ENCODE measurements around the gene HAUS2. TPM values are rescaled to one million over a fixed set of nuclear protein-coding genes. Genes with fewer than 3 reads are reported as not detected.

The HAUS2 gene
- total RNA-seq, 1 experiment from 2014 or later: 39.8 TPM

DNA sequence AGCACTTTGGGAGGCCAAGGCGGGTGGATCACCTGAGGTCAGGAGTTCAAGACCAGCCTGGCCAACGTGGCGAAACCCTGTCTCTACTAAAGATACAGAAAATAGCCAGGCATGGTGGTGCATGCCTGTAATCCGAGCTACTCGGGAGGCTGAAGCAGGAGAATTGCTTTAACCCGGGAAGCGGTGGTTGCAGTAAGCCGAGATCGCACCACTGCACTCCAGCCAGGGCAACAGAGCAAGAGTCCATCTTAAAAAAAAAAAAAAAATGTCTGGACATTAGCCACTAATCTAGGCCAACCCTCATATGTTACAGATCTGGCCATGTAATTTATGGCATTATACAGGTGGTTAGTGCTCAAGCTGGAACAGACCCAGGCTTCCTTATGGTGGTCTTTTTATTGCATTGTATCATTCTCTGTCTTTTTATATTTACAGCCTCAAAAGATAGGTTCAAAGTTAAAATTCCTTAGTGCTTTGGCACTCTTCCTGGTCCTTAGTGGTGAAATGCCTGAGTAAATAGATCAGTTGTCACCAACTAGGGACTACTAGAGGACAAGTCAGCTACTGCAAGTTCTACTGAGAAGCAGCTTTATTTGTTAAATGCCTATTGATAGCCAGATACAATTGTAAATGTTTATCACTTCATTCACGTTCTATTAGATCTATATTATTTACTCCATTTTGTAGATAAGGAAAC lies 42.7 kb downstream of the HAUS2 start (continued):
- TF ChIP-seq ZNF274 (IDR thresholded peaks at IDR 0.05; ENCODE audit: low read depth, low read length) (no peak), CBX3 (IDR thresholded peaks at IDR 0.05; ENCODE audit: low read depth) (no peak)

DNA sequence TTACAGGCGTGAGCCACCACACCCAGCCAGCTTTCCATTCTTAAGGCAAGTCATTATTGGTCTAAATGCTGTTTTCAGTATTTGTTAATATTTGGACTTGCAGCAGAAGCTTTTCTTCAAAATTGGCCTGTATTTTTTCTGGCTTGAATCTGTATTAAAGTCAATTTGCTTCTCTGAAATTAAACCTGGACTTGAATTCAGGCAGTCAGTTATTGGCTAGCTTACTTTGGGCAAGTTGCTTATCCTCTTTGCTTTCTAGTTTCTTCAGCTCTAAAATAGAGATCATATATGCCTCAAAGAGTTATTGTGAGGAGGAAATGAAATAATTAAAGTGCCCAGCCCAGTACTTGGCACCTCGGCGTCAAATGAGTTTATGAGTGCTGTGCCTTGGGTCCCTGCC lies 44.1 kb downstream of the HAUS2 start:
- no peak for TF ChIP-seq CEBPB (IDR thresholded peaks at IDR 0.05; ENCODE audit: low read depth)
- TF ChIP-seq SRF (IDR thresholded peaks at IDR 0.05; ENCODE audit: low read depth): no peak
- TF ChIP-seq ZNF274 (IDR thresholded peaks at IDR 0.05; ENCODE audit: low read depth, low read length): no peak
- TF ChIP-seq CBX3 (IDR thresholded peaks at IDR 0.05; ENCODE audit: low read depth): no peak
- TF ChIP-seq POLR2AphosphoS5 (IDR thresholded peaks at IDR 0.05; ENCODE audit: low read depth, low read length): no peak
- TF ChIP-seq EZH2 (IDR thresholded peaks at IDR 0.05): no peak
- TF ChIP-seq, protein P1, sequence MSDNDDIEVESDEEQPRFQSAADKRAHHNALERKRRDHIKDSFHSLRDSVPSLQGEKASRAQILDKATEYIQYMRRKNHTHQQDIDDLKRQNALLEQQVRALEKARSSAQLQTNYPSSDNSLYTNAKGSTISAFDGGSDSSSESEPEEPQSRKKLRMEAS (IDR thresholded peaks at IDR 0.05): no peak
- no peak for TF ChIP-seq TCF7L2 (IDR thresholded peaks at IDR 0.05; ENCODE audit: borderline replicate concordance, extremely low read depth, insufficient read depth, insufficient read length)
- TF ChIP-seq SIN3A (IDR thresholded peaks at IDR 0.05; ENCODE audit: low read depth): no peak
- TF ChIP-seq, protein P2, sequence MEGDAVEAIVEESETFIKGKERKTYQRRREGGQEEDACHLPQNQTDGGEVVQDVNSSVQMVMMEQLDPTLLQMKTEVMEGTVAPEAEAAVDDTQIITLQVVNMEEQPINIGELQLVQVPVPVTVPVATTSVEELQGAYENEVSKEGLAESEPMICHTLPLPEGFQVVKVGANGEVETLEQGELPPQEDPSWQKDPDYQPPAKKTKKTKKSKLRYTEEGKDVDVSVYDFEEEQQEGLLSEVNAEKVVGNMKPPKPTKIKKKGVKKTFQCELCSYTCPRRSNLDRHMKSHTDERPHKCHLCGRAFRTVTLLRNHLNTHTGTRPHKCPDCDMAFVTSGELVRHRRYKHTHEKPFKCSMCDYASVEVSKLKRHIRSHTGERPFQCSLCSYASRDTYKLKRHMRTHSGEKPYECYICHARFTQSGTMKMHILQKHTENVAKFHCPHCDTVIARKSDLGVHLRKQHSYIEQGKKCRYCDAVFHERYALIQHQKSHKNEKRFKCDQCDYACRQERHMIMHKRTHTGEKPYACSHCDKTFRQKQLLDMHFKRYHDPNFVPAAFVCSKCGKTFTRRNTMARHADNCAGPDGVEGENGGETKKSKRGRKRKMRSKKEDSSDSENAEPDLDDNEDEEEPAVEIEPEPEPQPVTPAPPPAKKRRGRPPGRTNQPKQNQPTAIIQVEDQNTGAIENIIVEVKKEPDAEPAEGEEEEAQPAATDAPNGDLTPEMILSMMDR (IDR thresholded peaks at IDR 0.05 in 2 of 3, conservative IDR thresholded peaks at IDR 0.05 in 1 of 3; ENCODE audit: borderline replicate concordance in 1 of 3, insufficient read depth in 1 of 3, low read depth in 2 of 3, low read length in 2 of 3): no peak
- TF ChIP-seq, protein P3, sequence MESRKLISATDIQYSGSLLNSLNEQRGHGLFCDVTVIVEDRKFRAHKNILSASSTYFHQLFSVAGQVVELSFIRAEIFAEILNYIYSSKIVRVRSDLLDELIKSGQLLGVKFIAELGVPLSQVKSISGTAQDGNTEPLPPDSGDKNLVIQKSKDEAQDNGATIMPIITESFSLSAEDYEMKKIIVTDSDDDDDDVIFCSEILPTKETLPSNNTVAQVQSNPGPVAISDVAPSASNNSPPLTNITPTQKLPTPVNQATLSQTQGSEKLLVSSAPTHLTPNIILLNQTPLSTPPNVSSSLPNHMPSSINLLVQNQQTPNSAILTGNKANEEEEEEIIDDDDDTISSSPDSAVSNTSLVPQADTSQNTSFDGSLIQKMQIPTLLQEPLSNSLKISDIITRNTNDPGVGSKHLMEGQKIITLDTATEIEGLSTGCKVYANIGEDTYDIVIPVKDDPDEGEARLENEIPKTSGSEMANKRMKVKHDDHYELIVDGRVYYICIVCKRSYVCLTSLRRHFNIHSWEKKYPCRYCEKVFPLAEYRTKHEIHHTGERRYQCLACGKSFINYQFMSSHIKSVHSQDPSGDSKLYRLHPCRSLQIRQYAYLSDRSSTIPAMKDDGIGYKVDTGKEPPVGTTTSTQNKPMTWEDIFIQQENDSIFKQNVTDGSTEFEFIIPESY (IDR thresholded peaks at IDR 0.05; ENCODE audit: extremely low read depth, insufficient replicate concordance, low read length): no peak
- TF ChIP-seq, protein P4, sequence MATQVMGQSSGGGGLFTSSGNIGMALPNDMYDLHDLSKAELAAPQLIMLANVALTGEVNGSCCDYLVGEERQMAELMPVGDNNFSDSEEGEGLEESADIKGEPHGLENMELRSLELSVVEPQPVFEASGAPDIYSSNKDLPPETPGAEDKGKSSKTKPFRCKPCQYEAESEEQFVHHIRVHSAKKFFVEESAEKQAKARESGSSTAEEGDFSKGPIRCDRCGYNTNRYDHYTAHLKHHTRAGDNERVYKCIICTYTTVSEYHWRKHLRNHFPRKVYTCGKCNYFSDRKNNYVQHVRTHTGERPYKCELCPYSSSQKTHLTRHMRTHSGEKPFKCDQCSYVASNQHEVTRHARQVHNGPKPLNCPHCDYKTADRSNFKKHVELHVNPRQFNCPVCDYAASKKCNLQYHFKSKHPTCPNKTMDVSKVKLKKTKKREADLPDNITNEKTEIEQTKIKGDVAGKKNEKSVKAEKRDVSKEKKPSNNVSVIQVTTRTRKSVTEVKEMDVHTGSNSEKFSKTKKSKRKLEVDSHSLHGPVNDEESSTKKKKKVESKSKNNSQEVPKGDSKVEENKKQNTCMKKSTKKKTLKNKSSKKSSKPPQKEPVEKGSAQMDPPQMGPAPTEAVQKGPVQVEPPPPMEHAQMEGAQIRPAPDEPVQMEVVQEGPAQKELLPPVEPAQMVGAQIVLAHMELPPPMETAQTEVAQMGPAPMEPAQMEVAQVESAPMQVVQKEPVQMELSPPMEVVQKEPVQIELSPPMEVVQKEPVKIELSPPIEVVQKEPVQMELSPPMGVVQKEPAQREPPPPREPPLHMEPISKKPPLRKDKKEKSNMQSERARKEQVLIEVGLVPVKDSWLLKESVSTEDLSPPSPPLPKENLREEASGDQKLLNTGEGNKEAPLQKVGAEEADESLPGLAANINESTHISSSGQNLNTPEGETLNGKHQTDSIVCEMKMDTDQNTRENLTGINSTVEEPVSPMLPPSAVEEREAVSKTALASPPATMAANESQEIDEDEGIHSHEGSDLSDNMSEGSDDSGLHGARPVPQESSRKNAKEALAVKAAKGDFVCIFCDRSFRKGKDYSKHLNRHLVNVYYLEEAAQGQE (IDR thresholded peaks at IDR 0.05; ENCODE audit: low read depth): no peak
- no peak for TF ChIP-seq ZFX (IDR thresholded peaks at IDR 0.05)
- no peak for TF ChIP-seq YY1 (IDR thresholded peaks at IDR 0.05; ENCODE audit: extremely low read depth, insufficient replicate concordance, low read depth, low read length)
- Histone ChIP-seq H4K20me1 (ENCODE audit: insufficient read depth) (no peaks in the 10 kb centered on the region), H3K27ac (ENCODE audit: low read depth, low read length) (no peak overlapping the region), H3K36me3 (ENCODE audit: control insufficient read depth in 1 of 2, insufficient read depth in 2 of 2, low read length in 2 of 2) (no peaks in the 10 kb centered on the region), H3K4me3 (replicated peaks in 1 of 2; ENCODE audit: low read depth in 1 of 2, low read length in 2 of 2) (no peak overlapping the region), H3K4me2 (ENCODE audit: low read length) (no peak overlapping the region), H2AFZ (ENCODE audit: low read depth, low read length, poor library complexity, severe bottlenecking) (no peak overlapping the region), H3K4me1 (ENCODE audit: control insufficient read depth in 1 of 2, insufficient read depth in 2 of 2, low read length in 2 of 2) (peaks cover 0 to 6% of the 10 kb centered on the region in 2 experiments; a peak in 3 of 4 replicates), H3K9me3 (ENCODE audit: control insufficient read depth in 1 of 2, insufficient read depth in 1 of 2, low read depth in 1 of 2, low read length in 2 of 2) (no peaks in the 10 kb centered on the region), H3K79me2 (ENCODE audit: insufficient read depth, low read length) (no peaks in the 10 kb centered on the region), H3K9ac (ENCODE audit: low read length) (no peak overlapping the region), H3K27me3 (ENCODE audit: insufficient read depth, low read length) (no peaks in the 10 kb centered on the region), H3K9me2 (ENCODE audit: insufficient read depth) (no peaks in the 10 kb centered on the region)
- RAD21 ChIA-PET (ENCODE audit: low non-redundant PET in 1 of 2, low total read pairs in 2 of 2, uncharacterized antibody in 2 of 2, unreplicated experiment in 2 of 2): no interaction called here
- DNase-seq (ENCODE audit: low read depth, low spot score) (no peak), ATAC-seq (no peak)
- no TSS peak for BruUV-seq (replicated peaks)
- CTCF ChIA-PET: interaction anchor here (1.5 kb wide), 1 partner anchor 11 kb away, joined by 8 read pairs; no protein-coding TSS in a partner anchor
- POLR2A ChIA-PET: interaction anchor here (0.7 kb wide), 1 partner anchor 18 kb away, joined by 3 read pairs; the partner anchor contains the start of gene STARD9
- intact Hi-C loops (cut with micrococcal nuclease): no loop called here
